Liver (tissue), 3 donors: ENCODE data around the gene EFEMP2.

Source experiments
- CTCF ChIP-seq: fragments of 150-350 bp; IDR thresholded peaks from 2 replicates; pipeline ENCODE4 v1.5.1; 2017; ENCODE audit warnings: improper control_type of control experiment, low read depth, low read length; ENCODE audit not compliant: missing input control
- EGR1 ChIP-seq, 2 donors: IDR thresholded peaks; 2 replicates each; pipeline ENCODE4 v1.6.1; 2016 to 2018; ENCODE audit warnings: antibody characterized with exemption in 2 of 2, low read depth in 2 of 2
- MAX ChIP-seq: IDR thresholded peaks from 2 replicates; pipeline ENCODE4 v1.6.1; 2016; ENCODE audit warnings: antibody characterized with exemption
- RAD21 ChIP-seq, 2 donors: IDR thresholded peaks; 2 replicates each; pipeline ENCODE4 v1.6.1; 2016; ENCODE audit warnings: antibody characterized with exemption in 2 of 2, mild to moderate bottlenecking in 2 of 2
- YY1 ChIP-seq: IDR thresholded peaks from 2 replicates; pipeline ENCODE4 v1.6.1; 2016; ENCODE audit warnings: antibody characterized with exemption, mild to moderate bottlenecking
- ZBTB33 ChIP-seq: IDR thresholded peaks from 2 replicates; pipeline ENCODE4 v1.6.1; 2016; ENCODE audit warnings: antibody characterized with exemption
- donor health status: healthy.
- donor health status: healthy.

GRCh38 chr11:65862191-65862735, 10.3 kb downstream of the EFEMP2 start:
- TF ChIP-seq CTCF: no peak
- TF ChIP-seq MAX: no peak
- TF ChIP-seq EGR1 (IDR thresholded peaks at IDR 0.05; ENCODE audit: low read depth in 2 of 2): no peak
- no peak for TF ChIP-seq RAD21 (IDR thresholded peaks at IDR 0.05)
- no peak for TF ChIP-seq YY1
- no peak for TF ChIP-seq ZBTB33
